Measurements from ENCODE around the gene RAI1.
"Not testable (repeated sequence)": the region's sequence is repeated elsewhere in the genome, so short reads cannot be mapped to it uniquely, and the experiment has no call there.

Gene RAI1

GRCh38 chr17:17681187-17681743, at the start of gene RAI1:
Gene RAI1, plus strand, starts transcription at chr17:17681458. Its CDS starts 111,491 bp downstream, at chr17:17792949.
- peak; percentile 66 for DNase-seq

- DNase-seq: not testable (repeated sequence)
Measured at GRCh38 chr17:17632690-17633089, 48.6 kb upstream of the RAI1 start.

- no peak for DNase-seq
Measured at GRCh38 chr17:17633310-17633709, 47.9 kb upstream of the RAI1 start.

- no peak for DNase-seq
Measured at GRCh38 chr17:17635126-17635525, 46.1 kb upstream of the RAI1 start.

DNA sequence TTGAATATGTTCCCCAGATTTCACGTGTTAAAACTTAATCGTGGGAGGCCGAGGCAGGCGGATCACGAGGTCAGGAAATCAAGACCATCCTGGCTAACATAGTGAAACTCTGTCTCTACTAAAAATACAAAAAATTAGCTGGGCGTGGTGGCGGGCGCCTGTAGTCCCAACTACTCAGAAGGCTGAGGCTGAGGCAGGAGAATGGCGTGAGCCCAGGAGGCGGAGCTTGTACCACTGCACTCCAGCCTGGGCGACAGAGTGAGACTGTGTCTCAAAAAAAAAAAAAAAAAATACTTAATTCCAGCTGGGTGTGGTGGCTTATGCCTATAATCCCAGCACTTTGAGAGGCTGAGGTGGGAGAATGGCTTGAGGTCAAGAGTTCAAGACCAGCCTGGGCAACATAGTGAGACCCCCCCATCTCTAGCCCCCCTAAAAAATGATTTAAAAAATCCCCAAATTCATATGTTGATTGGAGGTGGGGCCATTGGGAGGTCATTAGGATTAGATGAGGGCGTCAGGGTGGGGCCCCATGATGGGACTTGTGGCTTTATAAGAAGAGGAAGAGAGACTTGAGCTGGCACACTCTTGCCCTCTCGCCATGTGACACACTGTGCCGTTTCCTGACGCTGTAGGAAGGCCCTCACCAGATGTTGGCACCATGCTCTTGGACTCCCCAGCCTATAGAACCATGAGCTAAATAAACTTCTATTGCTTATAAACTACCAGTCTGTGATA, 45.6 kb upstream of the RAI1 start:
- not testable (repeated sequence) for DNase-seq

- no peak for DNase-seq
Measured at GRCh38 chr17:17636272-17636885, 44.9 kb upstream of the RAI1 start.

- no peak for DNase-seq
Measured at GRCh38 chr17:17638467-17638866, 42.8 kb upstream of the RAI1 start.

DNA sequence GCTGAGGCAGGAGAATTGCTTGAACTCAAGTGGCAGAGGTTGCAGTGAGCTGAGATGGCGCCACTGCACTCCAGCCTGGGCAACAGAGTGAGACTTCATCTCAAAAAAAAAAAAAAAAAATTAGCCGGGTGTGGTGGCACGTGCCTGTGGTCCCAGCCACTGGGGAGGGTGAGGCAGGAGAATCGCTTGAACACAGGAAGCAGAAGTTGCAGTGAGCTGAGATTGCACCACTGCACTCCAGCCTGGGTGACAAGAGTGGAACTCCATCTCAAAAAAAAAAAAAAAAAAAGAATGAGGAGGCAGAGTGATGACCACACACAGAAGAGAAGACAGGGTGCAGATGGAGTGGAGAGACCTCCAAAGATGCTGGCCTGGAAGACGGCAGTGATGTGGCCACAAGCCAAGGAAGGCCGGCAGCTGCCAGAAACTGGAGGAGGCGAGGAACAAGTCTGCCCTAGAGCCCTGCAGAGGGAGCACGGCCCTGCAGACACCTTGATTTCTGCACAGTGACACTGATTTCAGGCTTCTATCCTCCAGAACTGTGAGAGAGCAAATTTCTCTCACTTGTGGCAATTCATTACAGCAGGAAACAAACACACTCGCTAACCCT, 41.5 kb upstream of the RAI1 start:
- DNase-seq: not testable (repeated sequence)

- DNase-seq: peak; percentile 63
Measured at GRCh38 chr17:17641621-17642409, 39.4 kb upstream of the RAI1 start.

DNA sequence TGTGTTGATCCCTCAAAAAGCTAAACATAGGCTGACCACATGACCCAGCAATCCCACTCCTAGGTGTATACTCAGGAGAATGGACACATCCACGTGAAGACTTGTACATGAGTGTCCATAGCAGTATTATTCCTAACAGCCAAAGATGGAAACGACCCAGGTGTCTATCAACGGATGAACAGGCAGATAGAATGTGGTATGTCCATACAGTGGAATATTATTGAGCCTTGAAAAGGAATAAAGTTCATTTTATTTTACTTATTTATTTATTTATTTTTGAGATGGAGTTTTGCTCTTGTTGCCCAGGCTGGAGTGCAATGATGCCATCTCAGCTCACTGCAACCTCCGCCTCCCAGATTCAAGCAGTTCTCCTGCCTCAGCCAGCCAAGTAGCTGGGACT, 36.1 kb upstream of the RAI1 start:
- DNase-seq: not testable (repeated sequence)

DNA sequence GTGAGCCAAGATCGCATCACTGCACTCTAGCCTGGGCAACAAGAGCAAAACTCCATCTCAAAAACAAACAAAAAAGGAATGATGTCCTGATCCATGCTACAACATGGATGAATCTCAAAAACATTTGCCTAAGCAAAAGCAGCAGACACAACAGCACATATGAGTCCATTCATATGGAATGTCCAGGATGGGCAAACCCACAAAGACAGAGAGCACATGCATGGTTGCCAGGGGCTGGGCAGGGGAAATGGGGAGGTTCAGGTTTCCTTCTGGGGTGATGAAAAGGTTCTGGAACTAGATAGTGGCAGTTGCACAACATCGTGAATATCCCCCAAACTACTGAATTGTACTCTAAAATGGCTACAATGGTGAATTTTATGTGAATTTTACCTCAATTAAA, 35.3 kb upstream of the RAI1 start:
- DNase-seq: no peak

- no peak for DNase-seq
Measured at GRCh38 chr17:17647524-17648178, 33.6 kb upstream of the RAI1 start.

- no peak for DNase-seq
Measured at GRCh38 chr17:17648762-17649161, 32.5 kb upstream of the RAI1 start.

DNA sequence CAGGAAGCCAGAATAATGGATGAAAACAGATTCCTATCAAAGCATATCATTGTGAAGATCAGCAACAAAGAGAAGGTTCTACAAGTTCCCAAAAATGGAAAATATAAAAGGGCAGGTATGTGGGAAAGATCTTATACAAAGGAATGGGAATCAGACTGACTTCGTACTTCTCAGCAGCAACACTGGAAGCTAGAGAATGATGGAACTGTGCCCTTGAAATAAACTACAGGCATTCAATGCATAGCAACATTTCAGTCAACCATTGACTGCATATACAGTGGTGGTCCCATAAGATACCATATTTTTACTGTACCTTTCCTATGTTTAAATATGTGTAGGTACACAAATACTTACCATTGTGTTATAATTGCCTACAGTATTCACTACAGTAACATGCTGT, 30.3 kb upstream of the RAI1 start:
- DNase-seq: no peak

GRCh38 chr17:17653343-17653742, 27.9 kb upstream of the RAI1 start:
- no peak for DNase-seq

- DNase-seq: no peak
Measured at GRCh38 chr17:17659340-17659739, 21.9 kb upstream of the RAI1 start.

DNA sequence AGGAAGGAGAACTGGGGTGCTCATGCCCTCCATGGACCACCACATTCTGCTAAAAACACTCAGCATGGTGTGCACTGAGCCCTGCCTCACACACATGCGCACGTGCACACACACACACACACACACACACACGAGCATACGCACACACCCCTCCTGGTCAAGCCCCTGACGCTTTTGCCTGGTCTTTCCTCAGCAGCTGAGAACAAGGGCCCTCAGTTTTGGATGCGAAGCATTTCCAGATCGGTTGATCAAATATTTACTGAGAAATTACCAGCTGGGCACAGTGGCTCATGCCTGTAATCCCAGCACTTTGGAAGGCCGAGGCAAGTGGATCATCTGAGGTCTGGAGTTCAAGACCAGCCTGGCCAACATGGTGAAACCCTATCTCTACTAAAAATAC, 20.1 kb upstream of the RAI1 start:
- no peak for DNase-seq

DNA sequence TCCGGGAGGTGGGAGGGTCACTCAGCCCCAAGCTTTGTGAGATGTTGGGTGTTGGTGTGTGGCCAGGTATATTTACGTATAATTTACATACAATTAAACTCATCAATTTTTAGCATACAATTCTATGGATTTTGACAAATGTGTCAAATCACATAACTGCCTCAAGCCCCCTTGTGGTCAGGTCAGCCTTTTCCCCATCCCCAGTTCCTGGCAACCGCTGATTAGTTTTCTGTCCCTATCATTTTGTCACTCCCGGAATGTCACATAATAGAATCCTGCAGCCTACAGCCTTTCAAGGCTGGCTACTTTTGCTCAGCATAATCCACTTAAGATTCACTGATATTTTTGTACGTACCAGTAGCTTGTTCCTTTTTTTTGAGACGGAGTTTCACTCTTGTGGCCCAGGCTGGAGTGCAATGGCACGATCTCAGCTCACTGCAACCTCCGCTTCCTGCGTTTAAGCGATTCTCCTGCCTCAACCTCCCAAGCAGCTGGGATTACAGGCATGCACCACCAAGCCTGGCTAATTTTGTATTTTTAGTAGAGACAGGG, 19.3 kb upstream of the RAI1 start:
- no peak for DNase-seq

DNA sequence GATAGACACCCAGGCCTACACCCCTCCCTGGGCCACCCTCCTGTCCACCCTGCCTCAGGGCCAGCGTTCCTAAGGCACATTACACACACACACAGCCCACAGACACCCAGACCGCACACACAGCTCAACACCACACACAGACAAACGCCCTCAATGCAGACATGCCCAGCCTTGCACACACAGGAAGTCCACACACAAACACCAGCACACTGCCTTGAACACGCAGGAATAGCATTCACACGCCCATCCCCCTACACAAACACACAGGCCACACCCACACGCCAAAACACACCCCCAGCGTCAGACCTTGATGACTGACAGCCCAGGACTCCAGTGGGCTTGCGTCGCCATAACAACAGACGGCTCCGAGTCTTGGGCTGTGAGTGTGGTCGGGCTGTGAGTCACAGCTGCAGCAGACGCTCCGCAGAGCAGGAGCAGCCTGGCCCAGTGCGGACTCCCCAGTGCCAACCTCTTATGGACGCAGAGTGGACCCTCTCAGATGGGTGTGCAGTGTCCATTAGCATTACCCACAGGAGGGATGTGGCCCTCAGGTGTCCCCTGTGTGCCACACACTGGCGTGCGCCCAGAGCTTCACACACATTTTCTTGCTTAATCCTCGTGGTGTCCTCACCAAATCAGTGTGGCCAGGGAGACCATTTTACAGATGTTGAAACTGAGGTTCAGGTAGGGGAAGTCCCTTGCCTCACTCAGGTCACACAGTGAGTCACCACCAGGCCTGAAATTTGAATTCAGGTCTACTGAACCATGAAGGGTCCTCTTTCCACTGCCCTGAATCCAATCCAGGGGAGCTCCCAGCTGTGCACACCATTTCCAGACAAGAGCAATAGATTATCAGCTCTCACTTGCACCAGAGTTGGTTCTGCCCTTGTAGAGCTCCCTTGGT, 17.8 kb upstream of the RAI1 start:
- peak; percentile 68 for DNase-seq

DNA sequence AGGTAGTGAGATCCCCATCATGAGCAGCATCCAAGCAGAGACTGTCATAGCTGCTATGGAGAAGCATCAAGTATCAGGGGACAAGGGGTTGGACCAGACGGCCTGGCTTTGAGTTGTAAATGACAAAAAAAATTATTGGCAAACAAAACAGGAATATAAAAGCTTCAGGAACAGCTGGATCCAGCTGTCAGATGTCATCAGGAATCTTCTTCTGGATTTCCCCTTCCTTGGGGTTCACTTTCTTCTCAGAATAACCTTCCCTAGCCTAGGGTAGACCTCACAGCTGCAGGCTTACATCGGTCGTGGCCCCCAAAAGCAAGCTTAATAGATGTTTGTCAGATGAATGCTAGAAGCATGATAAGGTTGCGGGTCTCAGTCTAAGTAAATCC, 17.2 kb upstream of the RAI1 start:
- no peak for DNase-seq

DNA sequence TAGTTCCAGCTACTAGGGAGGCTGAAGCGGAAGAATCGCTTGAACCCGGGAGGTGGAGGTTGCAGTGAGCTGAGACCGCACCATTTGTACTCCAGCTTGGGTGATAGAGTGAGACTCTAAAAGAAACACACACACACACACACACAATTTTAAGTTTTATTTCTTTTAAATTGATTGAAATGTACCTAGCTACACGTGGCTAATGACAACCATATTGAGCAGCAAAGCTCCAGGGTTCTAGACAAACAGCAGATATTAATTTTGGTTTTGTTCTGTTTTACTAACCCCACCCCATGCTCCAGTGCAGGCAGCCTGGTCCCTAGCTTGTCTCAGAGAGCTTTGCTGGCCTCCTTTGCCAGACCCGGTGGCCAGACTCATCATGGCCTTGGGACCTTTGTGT, 16.0 kb upstream of the RAI1 start:
- no peak for DNase-seq
